ENCODE data around the gene ITGAD.
"Not testable (repeated sequence)": the region's sequence is repeated elsewhere in the genome, so short reads cannot be mapped to it uniquely, and the experiment has no call there.

Gene ITGAD

DNA sequence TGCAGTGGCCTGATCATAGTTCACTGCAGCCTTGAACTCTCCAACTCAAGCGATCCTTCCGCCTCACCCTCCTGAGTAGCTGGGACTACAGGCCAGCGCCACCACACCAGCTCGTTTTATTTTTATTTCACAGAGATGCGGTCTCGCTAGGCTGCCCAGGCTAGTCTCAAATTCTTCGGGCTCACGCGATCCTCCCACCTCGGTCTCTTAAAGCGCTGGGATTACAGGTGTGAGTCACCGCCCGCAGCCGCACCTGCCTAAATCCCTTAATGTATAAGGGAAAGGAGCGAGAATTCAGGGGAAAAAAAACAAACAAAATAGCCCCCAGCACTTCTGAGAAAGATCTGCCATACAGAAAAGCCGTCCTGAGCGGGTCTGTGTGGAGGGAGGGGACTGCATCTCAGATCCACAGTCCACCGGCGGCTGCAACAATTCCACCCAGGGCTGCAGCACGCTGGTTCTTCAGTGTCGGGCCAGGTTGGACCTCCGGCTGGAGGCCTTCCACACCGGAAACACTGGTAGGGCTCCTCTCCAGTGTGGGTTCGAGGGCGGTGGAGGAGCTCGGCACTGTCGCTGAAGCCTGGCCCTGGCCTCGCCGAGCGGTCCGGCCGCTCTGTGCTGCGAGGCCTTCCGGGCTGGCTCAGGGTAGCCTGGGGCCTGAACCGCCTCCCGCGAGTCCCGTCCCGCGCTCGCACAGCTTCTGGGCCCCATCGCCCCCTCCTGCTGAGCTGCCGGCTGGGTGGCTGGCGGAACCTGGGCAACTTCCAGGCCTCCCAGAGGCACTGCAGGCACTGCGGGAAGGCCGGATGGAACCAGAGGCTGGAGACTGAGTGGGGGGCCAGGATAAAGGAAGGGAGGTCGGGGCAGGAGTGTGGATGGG lies 42.4 kb downstream of the ITGAD start:
- H3K4me2 ChIP-seq (ENCODE audit: low read depth, low read length) = no peak overlapping the region
- DNase-seq = no peak
- no peak overlapping the region for H3K4me3 ChIP-seq (ENCODE audit: low read length)
- H3K9me2 ChIP-seq (replicated peaks; ENCODE audit: insufficient read depth, low read length) = no peaks in the 10 kb centered on the region
- no peak overlapping the region for H3K27ac ChIP-seq (ENCODE audit: low read length)
- peaks cover 15% of the 10 kb centered on the region; the same call in 1 of the 2 replicates for H3K4me1 ChIP-seq (ENCODE audit: low read length)
- no peaks in the 10 kb centered on the region for H4K20me1 ChIP-seq (ENCODE audit: insufficient read depth, low read length)
- no peaks in the 10 kb centered on the region for H3K27me3 ChIP-seq (replicated peaks; ENCODE audit: insufficient read depth, low read length)
- no peaks in the 10 kb centered on the region for H3K9me3 ChIP-seq (replicated peaks; ENCODE audit: insufficient read depth, low read length)
- peaks cover 7% of the 10 kb centered on the region for H3F3A ChIP-seq (ENCODE audit: insufficient read depth, low read length)
- no peak for TF ChIP-seq EZH2 (optimal IDR thresholded peaks at IDR 0.05; ENCODE audit: low read depth, low read length)
- TF ChIP-seq EZH2phosphoT487 (IDR thresholded peaks at IDR 0.05; ENCODE audit: low read length) = no peak
- TF ChIP-seq, protein P1, sequence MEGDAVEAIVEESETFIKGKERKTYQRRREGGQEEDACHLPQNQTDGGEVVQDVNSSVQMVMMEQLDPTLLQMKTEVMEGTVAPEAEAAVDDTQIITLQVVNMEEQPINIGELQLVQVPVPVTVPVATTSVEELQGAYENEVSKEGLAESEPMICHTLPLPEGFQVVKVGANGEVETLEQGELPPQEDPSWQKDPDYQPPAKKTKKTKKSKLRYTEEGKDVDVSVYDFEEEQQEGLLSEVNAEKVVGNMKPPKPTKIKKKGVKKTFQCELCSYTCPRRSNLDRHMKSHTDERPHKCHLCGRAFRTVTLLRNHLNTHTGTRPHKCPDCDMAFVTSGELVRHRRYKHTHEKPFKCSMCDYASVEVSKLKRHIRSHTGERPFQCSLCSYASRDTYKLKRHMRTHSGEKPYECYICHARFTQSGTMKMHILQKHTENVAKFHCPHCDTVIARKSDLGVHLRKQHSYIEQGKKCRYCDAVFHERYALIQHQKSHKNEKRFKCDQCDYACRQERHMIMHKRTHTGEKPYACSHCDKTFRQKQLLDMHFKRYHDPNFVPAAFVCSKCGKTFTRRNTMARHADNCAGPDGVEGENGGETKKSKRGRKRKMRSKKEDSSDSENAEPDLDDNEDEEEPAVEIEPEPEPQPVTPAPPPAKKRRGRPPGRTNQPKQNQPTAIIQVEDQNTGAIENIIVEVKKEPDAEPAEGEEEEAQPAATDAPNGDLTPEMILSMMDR (IDR thresholded peaks at IDR 0.05; ENCODE audit: low read length) = no peak
- no peaks in the 10 kb centered on the region for H3K36me3 ChIP-seq (replicated peaks; ENCODE audit: insufficient read depth, low read length)
- H3K79me2 ChIP-seq (ENCODE audit: low read length) = no peaks in the 10 kb centered on the region
- H3K9ac ChIP-seq (ENCODE audit: low read length) = no peak overlapping the region
- H2AFZ ChIP-seq (ENCODE audit: low read length) = no peak overlapping the region

DNA sequence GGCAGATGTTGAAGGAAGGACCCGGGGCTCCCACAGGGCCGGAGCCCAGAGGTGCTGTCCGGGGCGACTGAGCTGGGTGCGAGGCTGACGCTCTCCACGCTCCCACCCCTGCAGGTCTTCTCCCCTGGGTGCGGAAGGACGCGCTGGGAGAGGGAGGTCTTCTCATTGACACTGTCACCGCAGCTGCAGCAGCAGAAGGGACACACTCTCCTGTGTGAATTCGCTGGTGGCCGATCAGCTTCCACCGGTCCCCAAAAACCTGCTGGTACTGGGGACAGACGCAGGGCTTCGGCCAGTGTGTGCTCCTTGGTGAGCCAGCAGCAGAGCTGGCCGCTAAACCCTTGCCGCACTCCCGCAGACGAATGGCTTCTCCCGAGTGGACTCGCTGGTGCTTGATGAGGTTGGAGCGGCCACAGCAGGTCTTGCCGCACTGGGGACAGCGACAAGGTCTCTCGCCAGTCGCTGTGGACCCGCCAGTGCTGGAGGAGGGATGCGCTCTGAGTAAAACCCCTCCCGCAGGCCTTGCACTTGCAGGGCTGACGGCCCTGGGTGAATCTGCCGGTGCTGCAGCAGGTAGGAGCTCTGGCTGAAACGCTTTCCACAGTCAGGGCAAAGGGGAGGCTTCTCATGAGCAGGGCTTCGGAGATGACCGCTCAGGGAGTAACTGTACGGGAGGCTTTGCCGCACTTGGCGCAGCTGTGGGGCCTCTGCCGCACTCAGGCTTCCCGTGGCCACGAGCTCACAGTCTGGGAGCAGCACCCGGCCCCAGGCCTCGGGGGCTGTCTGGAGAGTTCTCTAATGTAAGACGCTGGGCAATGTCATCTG lies 43.3 kb downstream of the ITGAD start:
- Histone ChIP-seq H3K27me3 (replicated peaks; ENCODE audit: insufficient read depth, low read length) (no peaks in the 10 kb centered on the region), H4K20me1 (ENCODE audit: insufficient read depth, low read length) (no peaks in the 10 kb centered on the region), H3F3A (ENCODE audit: insufficient read depth, low read length) (no peaks in the 10 kb centered on the region), H3K4me2 (ENCODE audit: low read depth, low read length) (no peak overlapping the region), H2AFZ (ENCODE audit: low read length) (no peak overlapping the region), H3K9me2 (replicated peaks; ENCODE audit: insufficient read depth, low read length) (no peaks in the 10 kb centered on the region), H3K4me3 (ENCODE audit: low read length) (no peak overlapping the region), H3K79me2 (ENCODE audit: low read length) (no peaks in the 10 kb centered on the region), H3K9ac (ENCODE audit: low read length) (no peak overlapping the region), H3K4me1 (ENCODE audit: low read length) (peaks cover 7% of the 10 kb centered on the region; the same call in 1 of the 2 replicates), H3K9me3 (replicated peaks; ENCODE audit: insufficient read depth, low read length) (no peaks in the 10 kb centered on the region), H3K36me3 (replicated peaks; ENCODE audit: insufficient read depth, low read length) (no peaks in the 10 kb centered on the region), H3K27ac (ENCODE audit: low read length) (no peak overlapping the region)
- no peak for DNase-seq
- TF ChIP-seq, protein P1 (IDR thresholded peaks at IDR 0.05; ENCODE audit: low read length) = no peak
- no peak for TF ChIP-seq EZH2 (optimal IDR thresholded peaks at IDR 0.05; ENCODE audit: low read depth, low read length)
- no peak for TF ChIP-seq EZH2phosphoT487 (IDR thresholded peaks at IDR 0.05; ENCODE audit: low read length)

DNA sequence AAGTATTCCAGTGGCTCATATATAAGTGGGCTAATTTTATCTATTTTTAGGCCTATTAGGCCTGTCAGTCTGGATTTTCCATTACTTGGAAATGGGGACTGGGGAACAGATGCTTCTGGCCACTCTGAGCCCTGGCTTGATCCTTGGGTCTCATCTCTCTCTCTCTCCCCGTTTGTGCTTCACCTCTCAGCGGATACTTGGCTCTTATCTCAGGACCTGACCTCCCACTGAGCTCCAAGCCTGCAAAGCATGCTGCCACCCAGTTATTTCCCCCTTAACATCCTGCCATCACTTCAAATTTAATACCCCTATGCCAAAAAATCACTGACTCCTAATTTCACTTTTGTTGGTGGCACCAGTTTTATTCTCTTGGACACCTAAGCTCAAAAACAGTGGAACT lies 45.3 kb downstream of the ITGAD start:
- H3K4me1 ChIP-seq (ENCODE audit: low read length) = 0 out of 2 replicates have a peak, but pooled peaks cover 5% of the 10 kb centered on the region
- no peaks in the 10 kb centered on the region for H3K79me2 ChIP-seq (ENCODE audit: low read length)
- no peak overlapping the region for H3K27ac ChIP-seq (ENCODE audit: low read length)
- H3K27me3 ChIP-seq (replicated peaks; ENCODE audit: insufficient read depth, low read length) = no peaks in the 10 kb centered on the region
- no peaks in the 10 kb centered on the region for H3K9me2 ChIP-seq (replicated peaks; ENCODE audit: insufficient read depth, low read length)
- no peak overlapping the region for H3K4me2 ChIP-seq (ENCODE audit: low read depth, low read length)
- no peak for TF ChIP-seq EZH2 (optimal IDR thresholded peaks at IDR 0.05; ENCODE audit: low read depth, low read length)
- TF ChIP-seq EZH2phosphoT487 (IDR thresholded peaks at IDR 0.05; ENCODE audit: low read length) = no peak
- TF ChIP-seq, protein P1 (IDR thresholded peaks at IDR 0.05; ENCODE audit: low read length) = no peak
- H2AFZ ChIP-seq (ENCODE audit: low read length) = no peak overlapping the region
- no peaks in the 10 kb centered on the region for H4K20me1 ChIP-seq (ENCODE audit: insufficient read depth, low read length)
- H3K4me3 ChIP-seq (ENCODE audit: low read length) = no peak overlapping the region
- H3F3A ChIP-seq (ENCODE audit: insufficient read depth, low read length) = no peaks in the 10 kb centered on the region
- no peaks in the 10 kb centered on the region for H3K9me3 ChIP-seq (replicated peaks; ENCODE audit: insufficient read depth, low read length)
- no peaks in the 10 kb centered on the region for H3K36me3 ChIP-seq (replicated peaks; ENCODE audit: insufficient read depth, low read length)
- no peak overlapping the region for H3K9ac ChIP-seq (ENCODE audit: low read length)
- DNase-seq = no peak

DNA sequence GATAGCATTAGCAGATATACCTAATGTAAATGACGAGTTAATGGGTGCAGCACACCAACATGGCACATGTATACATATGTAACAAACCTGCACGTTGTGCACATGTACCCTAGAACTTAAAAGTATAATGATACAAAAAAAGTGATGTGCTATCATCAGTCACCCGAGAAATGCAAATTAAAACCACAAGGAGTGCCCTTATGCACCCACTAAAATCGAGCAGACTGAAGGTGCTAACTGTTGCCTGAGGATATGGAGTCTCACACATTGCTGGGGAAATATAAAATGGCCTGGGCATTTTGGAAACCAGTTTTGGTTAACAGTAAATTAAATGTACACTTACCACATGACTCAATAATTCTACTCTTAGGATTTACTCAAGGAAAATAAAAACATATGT lies 45.9 kb downstream of the ITGAD start:
- not testable (repeated sequence) for H3K4me2 ChIP-seq (ENCODE audit: low read depth, low read length); H3K79me2 ChIP-seq (ENCODE audit: low read length); H3K27me3 ChIP-seq (replicated peaks; ENCODE audit: insufficient read depth, low read length); H3K4me1 ChIP-seq (ENCODE audit: low read length); H3K9me3 ChIP-seq (replicated peaks; ENCODE audit: insufficient read depth, low read length); H3K9ac ChIP-seq (ENCODE audit: low read length); H3K4me3 ChIP-seq (ENCODE audit: low read length); H4K20me1 ChIP-seq (ENCODE audit: insufficient read depth, low read length); H3K9me2 ChIP-seq (replicated peaks; ENCODE audit: insufficient read depth, low read length); DNase-seq; H3F3A ChIP-seq (ENCODE audit: insufficient read depth, low read length); H2AFZ ChIP-seq (ENCODE audit: low read length); H3K27ac ChIP-seq (ENCODE audit: low read length); H3K36me3 ChIP-seq (replicated peaks; ENCODE audit: insufficient read depth, low read length)
